Measurements from ENCODE around the gene AADAT.

- no peak for TF ChIP-seq CTCF (IDR thresholded peaks at IDR 0.05)
- TF ChIP-seq POLR2A (IDR thresholded peaks at IDR 0.05): no peak
- no peak for TF ChIP-seq EP300 (IDR thresholded peaks at IDR 0.05)
- no peak for TF ChIP-seq POLR2AphosphoS5 (IDR thresholded peaks at IDR 0.05)
These were observed 21.8 kb upstream of the AADAT start for GRCh38 chr4:170111546-170111945.
